NCI-H82 treated with DMSO at 0.1 percent for 48 hours (cell line): ENCODE measurements around the gene MYDGF.

Experiments
- DNase-seq: peaks from one replicate; lab custom pipeline; 2025; ENCODE audit not compliant: unreplicated experiment; lab: John Stamatoyannopoulos, UW

MYDGF gene

DNA sequence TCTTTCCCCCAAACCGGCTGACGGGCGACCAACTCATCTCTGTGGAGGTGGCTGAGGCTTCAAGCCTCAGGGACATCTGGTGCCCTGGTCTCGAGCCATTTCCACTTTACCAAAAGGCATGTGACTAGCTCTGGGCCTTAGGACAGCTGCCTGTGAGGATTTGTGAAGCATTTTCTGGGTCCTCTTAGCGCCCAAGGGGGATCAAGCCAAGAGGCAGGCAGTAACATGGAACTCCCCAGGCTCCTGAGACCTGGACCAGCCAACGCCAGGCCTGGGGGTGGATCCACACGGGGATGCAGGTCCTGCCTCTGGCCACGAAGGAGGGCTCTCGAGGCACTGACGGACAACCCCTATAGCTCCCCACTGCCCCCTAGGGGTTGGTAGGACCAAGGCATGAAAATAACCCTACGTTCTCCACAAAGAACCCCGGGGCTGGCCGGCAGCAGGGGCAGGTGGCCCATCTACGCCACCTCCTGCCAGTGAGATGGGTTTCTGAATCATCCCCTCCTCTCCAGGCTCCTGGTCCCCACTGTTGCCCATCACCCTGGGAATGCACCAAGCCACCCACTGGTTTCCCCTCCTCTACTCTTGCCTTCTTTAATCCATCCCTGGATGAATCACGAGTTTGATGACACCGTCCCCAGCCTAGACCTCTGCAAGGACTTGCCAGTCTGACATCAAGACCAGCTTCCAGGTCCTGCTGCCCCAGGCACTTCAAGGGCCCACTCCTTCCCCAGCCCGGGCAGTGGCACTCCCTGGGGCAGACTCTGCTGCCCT, 7.0 kb upstream of the MYDGF start:
- DNase-seq: peak; percentile 7

GRCh38 chr19:4675346-4675745, 5.2 kb upstream of the MYDGF start:
- DNase-seq: no peak

DNA sequence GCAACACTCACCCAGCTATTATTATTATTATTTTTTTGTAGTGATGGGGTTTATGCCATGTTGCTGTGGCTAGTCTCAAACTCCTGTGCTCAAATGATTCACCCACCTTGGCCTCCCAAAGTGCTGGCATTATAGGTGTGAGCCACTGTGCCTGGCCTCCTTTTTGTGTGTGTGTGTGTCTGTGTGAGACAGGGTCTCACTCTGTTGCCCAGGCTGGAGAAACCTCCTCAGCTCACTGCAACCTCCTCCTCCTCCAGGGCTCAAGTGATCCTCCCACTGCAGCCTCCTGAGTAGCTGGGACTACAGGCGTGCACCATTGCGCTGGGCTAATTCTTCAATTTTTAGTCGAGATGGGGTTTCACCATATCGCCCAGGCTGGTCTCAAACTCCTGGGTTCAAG, 3.6 kb upstream of the MYDGF start:
- DNase-seq: no peak

- DNase-seq: no peak
Measured at GRCh38 chr19:4673216-4673615, 3.1 kb upstream of the MYDGF start.

- no peak for DNase-seq
Measured at GRCh38 chr19:4671185-4671851, 1.2 kb upstream of the MYDGF start.

DNA sequence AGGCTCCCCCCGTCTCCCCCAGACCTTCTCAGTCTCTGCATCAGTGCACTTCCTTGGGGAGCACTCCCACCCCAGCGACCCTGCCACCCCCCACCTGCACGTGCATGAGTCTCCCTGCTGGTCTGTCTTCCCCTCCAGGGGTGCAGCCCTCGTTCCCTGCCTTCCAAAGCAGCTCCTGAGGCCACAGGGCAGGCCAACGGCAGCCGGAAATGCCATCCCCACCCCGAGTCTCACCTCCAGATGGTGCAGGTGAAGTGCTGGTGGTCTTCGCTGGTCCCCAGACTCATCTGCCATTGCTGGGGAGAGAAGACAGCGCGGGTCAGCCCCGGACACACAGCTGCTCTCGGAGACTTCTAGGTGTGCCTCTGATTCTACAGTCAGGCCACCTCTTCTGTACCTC, 5.5 kb downstream of the MYDGF start:
- DNase-seq: no peak

DNA sequence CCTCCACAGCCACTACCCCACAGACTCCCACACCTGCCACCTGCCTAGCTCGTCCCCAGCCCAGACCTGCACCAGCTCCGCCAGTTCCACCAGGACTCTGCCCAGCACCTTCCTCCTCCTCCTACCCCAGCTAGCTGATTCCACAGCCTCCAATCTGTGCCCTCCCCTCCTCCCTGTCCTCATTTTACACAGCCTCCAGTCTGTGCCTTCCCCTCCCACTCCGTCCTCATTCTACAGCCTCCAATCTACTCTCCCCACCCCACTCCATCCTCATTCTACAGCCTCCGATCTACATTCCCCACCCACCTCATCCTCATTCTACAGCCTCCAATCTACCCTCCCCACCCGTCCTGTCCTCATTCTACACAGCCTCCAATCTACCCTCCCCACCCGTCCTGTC, 7.3 kb downstream of the MYDGF start:
- no peak for DNase-seq

- DNase-seq: no peak
Measured at GRCh38 chr19:4662020-4662695, 8.0 kb downstream of the MYDGF start.

GRCh38 chr19:4660993-4661392, 9.1 kb downstream of the MYDGF start:
- no peak for DNase-seq

GRCh38 chr19:4660181-4660791, 9.9 kb downstream of the MYDGF start:
- no peak for DNase-seq

DNA sequence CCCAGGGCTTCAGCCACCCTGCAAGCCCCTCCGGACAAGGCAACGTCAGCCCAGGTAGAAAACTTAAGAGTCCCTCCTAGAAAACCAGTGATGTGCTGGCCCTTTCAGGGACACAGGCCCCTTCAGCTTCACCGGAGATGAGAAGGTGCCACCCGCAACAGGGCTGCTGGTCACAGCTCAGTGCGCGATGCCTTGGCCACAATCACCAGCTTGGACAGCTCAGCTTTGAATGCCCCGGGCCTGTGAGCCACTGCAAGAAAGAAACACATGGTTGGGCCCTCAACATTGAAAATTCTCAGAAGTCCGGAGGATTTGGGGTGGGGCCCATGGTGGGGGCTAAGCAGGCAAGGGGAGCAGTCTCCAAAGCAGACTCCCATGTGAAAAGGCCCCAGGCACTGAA, 12.3 kb downstream of the MYDGF start:
- DNase-seq: no peak

GRCh38 chr19:4657262-4657661, 12.9 kb downstream of the MYDGF start:
- DNase-seq: no peak

DNA sequence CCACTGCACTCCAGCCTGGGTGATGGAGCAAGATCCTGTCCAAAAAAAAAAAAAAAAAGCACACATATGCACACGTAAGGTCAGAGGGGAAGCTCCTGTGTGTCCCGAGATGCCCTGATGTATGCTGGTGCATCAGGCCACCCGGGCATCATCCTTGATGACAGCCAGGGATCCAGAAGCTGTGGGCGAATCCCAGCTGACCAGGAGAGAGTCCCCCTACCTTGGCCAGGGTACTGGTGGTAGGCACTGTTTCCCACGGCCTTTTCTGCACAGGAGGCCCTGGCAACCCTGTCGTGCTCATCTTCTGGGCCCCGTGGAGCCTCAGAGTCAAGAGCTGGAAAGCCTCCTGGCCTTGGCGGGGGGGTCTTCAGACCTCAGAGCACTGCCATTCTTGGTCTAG, 14.0 kb downstream of the MYDGF start:
- no peak for DNase-seq

DNA sequence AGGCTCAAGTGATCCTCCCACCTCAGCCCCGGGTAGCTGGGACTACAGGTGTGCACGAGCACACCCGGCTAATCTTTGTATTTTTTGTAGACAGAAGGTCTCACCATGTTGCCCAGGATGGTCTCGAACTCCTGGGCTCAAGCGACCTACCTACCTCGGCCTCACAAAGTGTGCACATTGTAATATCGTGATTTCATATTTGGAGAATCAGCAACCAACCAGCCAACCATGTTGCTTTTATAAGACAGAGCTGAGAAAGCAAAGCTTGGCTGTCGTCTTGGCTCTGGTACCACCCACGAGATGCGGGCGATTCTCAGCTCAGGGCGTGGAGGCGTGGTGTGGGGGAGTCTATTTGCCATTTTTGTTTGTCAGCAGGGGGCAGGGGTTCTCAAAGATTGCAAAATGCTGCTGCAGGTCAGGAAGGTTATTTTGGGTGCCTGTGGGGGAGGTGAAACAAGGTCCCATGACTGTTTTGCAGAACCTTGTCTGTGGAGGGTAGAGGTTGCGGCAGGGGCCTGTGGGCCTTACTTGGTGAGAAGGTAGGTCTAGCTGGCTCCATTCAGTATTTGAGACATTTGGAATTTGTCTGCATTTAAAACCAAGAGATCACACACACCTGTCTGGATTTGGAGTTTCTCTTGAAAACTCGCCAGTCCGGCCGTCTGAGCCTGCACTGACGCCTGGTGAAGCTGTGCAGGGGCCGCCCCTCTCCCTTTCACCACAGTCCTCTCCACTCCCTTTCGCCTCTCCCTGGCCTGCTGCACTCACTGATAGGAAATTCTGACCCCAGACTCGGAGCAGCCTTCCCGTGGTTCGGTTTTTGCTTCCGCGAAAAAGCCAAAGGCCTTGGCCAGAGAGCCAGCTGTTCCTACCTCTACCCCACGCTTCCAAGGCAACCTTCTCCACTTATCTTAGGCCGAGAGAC, 15.4 kb downstream of the MYDGF start:
- DNase-seq: no peak

- no peak for DNase-seq
Measured at GRCh38 chr19:4653793-4654436, 16.2 kb downstream of the MYDGF start.

DNA sequence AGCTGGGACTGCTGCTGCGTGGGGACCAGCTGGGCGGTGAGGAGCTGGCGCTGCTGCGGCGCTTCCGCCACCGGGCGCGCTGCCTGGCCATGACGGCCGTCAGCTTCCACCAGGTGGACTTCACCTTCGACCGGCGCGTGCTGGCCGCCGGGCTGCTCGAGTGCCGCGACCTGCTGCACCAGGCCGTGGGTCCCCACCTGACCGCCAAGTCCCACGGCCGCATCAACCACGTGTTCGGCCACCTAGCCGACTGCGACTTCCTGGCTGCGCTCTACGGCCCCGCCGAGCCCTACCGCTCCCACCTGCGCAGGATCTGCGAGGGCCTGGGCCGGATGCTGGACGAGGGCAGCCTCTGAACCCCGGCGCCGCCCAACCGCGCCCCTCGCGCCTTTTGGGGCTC, 18.1 kb downstream of the MYDGF start:
- no peak for DNase-seq

- DNase-seq: no peak
Measured at GRCh38 chr19:4650159-4650558, 20.0 kb downstream of the MYDGF start.

- DNase-seq: no peak
Measured at GRCh38 chr19:4649392-4650047, 20.6 kb downstream of the MYDGF start.
